ELR (cell line): Measurements from ENCODE around the gene LEPROT.

Experiments used
- DNase-seq: peaks from one replicate; pipeline ENCODE4 v3.0.0-alpha.2; 2015; ENCODE audit warnings: low read depth

The LEPROT gene

GRCh38 chr1:65412256-65412983 is 8.0 kb upstream of the LEPROT start:
- peak; percentile 83 for DNase-seq

DNA sequence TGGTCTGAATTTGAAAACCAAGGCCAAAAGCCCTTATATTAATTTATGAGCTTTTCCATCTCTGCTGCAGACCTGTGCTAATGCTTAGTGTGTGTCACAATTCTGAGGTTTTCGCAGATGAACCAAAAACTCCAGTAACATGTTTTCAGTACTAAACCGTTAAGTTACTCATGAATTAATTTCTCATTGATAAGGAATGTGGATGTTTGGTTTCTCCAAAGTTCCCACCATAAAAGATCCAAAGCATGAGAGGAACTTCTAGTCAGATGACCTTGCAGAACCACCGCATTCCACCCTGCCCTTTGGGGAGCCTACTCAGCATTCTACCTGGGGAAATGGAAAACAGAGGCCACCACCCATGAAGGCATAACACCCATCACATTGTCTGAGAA is 7.5 kb upstream of the LEPROT start:
- DNase-seq = peak; percentile 95

GRCh38 chr1:65414538-65414937 is 5.9 kb upstream of the LEPROT start:
- DNase-seq = no peak

- no peak for DNase-seq
Measured at GRCh38 chr1:65416767-65417166, 3.7 kb upstream of the LEPROT start.

DNA sequence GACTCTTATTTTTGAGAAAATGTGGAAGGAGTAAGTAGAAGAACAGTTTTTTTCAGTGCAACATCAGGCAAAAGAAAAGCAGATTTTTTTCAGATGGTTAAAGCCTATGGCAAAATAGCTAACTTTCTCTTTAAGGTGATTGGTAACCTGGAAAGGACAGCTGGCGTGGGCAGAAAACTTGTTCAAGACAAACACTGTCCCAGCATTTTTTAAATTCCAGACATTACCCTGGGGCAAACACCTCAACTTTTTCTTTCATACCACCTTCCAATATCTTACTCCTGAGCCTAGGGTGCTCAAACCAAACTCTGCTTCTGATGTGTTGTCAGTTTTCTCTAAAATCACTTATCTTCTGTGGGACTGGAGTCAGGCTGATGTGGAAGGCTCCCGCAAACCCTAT is 2.7 kb upstream of the LEPROT start:
- DNase-seq = no peak

DNA sequence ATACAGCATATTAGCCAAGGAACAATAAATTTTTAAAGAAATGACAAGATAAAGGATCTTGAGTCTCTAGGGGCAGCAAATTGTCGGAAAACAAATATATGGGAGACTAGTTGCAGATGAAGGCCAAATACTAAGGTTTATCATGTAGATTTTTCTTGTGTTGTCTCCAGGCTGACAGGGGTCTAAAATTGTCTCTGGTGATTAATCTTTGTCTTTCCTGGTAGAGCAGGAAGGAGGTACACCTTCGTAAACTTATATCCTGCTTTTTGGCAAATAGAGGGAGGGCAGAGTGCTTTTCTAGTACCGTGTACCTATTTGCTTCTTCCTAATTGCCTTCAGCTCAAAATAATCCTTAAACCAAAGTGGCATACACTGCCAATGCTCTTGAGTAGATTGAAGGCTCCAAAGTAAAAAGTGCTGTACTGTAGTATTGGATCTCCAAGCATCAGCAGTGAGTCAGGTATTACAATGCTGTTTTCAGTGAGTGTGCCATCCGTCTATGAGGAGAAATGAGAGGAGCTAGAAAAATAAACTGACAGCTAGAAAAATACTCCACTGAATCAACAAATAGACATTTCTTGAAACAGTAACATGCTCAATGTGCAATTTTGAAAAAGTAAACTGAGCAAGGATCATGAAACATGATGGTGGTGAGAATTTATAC is 1.8 kb upstream of the LEPROT start:
- DNase-seq = peak; percentile 76

DNA sequence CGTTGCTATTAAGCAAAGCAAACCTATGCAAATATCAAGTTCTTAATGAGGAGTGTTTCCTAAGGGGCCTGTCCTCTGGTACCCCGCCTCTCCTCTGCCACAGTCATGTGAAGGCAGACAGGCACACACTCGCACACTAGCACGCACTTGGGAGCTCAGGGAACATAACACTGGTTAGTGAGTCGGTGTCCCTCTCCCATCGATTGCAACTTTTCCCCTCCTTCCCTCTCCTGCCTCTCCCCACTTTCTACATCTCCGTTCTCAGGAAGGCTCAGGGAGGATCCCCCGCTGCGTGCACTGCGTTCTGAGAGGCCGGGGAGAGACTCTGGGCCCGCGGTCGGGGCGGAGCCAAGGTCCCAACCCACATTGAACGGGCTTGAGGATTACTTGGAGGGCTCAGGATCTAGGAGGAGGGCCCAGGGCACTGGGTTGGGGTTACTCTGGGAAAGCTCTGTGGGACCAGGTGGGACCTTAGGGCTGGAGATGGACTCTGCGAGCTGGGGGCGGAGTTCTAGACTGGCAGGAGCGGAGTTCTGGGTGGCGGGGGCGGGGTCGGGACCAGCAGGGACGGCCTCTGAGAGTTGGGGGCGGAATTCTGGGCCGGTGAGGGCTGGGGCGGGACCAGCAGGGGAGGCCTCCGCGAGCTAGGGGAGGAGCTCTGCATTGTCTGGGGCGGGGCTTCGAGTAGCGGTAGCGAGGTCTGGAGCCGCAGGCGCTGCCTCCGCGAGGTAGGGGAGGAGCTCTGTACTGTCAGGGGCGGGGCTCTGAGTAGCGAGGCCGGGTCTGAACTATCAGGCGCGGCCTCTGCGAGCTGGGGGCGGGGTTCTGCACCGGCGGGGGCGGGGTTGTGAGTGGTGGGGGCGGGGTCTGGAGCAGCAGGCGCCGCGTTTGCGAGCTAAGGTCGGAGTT is 533 bp upstream of the LEPROT start:
- peak; percentile 99 for DNase-seq

DNA sequence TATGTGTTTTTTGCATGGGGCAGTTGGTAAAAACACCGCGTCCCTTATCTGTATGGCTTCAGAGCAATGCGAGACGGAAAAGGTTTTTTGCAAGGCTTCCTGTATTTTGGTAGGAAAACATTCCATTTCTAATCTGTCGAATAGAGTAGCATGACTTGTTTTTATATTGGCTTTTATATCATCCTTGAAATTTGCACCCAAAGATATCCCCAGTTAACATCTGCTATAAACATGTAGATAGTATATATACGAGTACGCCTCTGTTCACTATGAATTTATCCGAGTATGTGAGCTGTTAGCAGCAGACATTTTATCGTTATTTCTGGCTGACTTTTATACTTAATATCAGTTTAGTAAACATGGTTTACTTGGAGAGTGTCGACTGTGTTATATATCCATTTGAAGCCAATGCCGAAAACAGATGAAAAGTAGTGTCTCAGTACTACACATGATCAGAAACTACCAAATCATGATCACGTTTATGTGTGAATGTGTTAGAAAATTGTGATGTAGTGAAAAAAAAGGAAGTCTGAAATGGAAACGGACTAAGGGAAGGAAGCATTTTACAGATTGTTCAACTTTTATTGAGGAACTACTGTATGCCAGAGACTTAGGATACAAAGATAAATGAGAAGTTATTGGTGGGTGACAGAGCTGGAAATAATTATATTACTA is 1.0 kb downstream of the LEPROT start:
- no peak for DNase-seq

DNA sequence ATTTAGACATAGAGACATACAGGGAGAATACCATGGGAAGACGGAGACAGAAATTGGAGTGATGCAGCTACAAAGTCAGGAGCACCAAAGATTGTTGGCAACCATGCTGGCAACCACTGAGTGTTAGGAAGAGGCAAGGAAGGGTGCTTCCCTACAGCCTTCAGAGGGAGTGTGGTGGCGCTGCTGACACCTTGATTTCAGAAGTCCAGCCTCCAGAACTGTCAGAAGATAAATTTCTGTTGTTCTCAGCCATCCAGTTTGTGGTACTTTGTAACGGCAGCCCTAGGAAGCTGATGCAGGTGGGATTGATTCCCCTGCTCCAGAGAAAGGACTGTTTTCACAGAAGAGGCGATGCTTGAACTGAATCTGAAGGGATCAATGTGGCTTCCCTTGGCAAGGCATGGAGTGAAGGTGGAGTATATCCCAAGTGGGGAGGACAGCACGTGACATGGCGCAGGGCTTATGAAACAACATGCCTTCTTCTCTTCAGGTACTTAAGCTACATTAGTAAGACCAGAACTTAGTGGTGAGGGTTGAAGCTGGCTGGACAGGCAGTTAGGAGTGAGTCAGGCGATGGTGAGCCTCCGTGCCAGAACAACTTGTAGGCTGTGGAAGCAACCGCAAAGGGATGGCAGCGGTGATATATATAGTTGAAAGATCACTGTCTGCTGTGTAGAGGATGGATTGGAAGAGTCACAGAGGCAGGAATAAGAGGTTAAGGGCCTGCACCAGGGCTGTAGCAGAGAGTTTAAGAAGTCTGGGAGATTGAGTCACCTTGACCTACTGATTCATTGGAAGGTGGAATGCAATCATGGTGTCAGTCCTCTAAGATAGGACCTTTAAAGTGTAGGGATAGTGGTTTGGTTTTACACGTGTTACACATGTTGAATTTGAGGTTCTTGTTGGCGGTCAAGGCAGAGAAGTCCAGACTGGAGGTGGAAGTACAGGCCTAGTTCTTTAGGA is 2.1 kb downstream of the LEPROT start:
- peak; percentile 87 for DNase-seq

DNA sequence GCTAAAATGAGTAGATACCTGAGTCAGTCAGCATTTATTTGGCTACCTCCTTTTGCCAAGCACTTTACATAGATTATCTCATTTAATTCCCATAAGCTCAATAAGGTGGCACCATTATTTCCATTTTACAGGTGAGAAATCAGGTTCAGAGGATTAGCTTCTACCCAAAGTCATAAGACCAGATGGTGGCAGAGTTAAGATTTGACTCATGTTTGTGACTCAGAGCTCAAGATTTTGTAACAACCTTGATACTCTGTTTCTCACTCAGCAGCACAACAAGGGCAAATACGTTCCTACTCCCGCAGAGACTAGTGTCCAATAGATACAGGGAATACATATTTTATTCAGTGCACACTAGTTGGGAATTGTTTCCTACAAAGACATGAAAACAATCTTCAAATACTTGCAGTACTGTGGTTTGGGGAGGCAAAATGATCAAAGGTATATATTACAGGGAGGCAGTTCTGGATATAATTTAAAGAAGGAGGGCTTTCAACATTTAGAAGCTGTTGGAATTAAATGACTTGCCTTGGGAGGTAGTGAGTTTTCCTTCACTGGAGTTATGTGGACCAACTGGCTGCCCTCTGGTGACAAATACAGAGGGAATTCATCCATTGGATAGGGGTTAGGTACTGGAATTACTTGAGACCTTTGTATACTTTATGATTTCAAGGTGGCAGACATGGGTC is 3.6 kb downstream of the LEPROT start:
- DNase-seq = peak; percentile 96

DNA sequence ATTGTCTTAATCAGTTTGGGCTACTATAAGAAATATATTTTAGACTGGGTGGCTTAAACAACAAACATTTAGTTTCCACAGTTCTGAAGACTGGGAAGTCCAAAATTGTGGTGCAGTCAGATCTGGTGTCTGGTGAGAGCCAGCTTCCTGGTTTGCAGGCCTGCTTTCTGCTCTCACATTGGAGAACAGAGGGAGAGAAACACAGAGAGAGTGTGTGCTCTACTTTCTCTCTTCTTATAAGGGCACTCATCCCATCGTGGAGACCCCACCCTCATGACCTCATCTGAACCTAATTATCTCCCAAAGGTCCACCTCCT is 4.1 kb downstream of the LEPROT start:
- DNase-seq = no peak

DNA sequence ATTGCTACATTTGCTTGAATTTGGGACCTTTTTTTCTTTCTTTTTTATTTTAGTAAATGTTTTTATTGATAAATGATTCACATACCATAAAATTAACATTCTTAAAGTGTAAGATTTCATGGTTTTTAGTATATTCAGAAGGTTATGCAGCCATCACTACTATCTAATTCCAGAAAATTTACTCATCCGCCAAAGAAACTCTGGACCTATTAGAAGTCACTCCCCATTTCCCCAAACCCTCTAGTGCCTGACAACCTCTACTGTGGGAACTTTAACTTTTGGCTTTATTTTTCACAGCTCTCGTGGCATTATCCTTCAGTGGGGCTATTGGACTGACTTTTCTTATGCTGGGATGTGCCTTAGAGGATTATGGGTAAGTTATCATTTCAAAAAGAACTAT is 4.5 kb downstream of the LEPROT start:
- no peak for DNase-seq

DNA sequence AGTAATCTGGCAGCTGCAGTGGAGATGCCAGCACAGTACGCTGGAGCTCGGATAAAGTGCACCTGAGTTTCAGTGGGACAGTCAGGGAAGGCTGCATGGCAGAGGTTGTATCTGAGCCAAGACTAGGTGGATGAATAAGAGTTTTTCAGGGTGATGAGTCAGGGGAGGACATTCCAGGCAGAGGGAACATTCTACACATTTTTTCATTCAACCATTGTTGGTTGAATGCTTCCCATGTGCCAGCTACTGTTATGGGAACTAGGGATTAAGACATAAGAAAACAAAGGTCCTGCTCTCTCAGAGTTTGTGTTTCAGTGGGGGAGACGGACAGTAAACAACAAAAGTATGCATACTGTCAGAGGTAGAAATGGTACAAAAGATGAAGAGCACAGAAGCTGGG is 5.2 kb downstream of the LEPROT start:
- peak; percentile 95 for DNase-seq

DNA sequence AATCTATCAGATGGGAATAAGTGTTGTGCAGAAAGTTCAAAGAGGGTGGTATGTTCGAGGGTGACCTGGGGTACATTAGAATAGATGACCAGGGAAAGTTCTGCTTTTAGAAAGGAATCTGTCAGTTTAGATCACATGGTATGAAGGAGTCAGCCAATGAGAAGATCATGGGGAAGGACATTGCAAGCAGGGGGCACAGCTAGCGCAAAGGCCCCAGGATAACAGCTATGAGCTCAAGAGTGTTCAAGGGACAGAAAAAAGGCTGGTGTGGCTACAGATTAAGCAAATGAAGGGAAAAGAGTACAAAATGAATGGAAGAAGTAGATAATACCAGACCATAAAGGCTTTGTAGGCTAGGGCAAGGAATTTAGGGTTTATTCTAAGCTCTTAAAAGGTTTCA is 8.6 kb downstream of the LEPROT start:
- DNase-seq = no peak

DNA sequence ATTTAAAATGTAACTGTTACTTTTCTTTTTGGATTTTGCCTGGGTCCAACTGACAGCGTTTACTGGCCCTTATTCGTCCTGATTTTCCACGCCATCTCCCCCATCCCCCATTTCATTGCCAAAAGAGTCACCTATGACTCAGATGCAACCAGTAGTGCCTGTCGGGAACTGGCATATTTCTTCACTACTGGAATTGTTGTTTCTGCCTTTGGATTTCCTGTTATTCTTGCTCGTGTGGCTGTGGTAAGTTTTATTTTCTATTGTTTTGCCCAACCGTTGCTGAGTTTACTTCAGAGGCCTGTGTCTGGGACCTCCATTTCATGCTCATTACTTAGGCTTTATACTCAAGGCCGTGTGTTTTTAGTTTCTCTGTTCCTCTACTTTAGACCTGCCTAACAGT is 9.3 kb downstream of the LEPROT start:
- peak; percentile 89 for DNase-seq

GRCh38 chr1:65431111-65431705 is 10.7 kb downstream of the LEPROT start:
- peak; percentile 71 for DNase-seq

DNA sequence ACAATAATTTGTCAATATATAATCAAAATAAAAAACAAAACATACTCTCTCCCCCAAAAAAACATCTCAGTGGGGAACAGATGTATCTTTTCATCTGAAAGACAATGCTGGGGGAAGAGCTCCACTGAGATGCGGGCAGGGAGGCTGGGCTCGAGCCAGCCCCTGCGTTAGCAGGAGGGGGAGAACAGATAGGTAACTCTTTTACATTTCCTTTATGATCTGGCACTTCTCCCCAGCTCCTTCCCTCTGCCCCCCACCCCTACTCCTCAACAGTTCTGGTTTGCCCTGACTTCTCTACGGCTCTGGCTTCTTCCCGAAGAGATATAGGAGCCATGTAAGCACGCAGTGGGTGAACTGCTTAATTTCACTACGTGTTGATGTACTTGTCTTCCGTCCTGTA is 12.4 kb downstream of the LEPROT start:
- no peak for DNase-seq

- no peak for DNase-seq
Measured at GRCh38 chr1:65434255-65434654, 13.8 kb downstream of the LEPROT start.

DNA sequence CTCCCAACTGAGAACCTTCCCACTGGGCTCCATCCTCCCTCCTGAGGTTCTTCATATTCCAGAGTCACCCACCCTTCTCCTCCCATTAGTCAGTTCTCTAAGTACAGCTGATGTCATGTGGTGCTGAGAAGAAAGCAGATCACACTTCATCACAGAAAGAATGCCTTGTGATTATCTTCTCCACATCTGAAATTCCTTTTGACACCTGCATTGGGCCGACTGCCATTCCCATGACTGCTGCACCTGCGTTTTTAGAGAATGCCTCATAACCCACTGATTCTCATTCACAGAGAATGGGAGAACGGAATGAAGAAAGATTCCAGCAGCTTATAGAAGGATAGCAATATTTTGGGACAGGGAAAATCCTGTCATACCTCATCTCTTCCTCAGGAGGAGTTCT is 14.3 kb downstream of the LEPROT start:
- DNase-seq = no peak

DNA sequence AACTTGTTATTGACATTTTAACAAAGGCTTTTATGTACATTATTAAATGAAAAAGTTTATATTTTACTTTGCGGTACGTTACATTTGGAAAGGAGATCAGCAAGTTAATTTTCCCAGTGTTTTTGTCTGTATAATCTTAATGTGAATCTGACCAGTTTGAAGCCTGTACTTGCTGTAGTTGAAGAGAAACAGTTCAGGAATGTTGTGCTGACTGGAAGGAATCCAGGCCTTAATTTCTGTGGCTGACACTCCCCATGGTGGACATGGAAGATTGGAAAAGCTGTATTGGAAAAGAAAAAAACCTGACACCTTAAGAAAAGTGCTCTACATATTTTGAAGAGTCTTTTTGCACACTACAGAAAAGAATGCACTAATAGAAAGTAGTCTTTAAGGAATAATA is 15.5 kb downstream of the LEPROT start:
- no peak for DNase-seq
